Raji (cell line): ENCODE results near the gene DPP6.

ENCODE experiments used
- POLR2A ChIP-seq: IDR thresholded peaks from 2 replicates; pipeline ENCODE4 v1.6.1; 2011; ENCODE audit warnings: low read depth, low read length, control low read depth; ENCODE audit not compliant: insufficient read depth

The DPP6 gene

GRCh38 chr7:154767142-154767541, 714.9 kb downstream of the DPP6 start:
- no peak for TF ChIP-seq POLR2A

- TF ChIP-seq POLR2A: no peak
Observed at GRCh38 chr7:154767821-154768415, 715.7 kb downstream of the DPP6 start.

- no peak for TF ChIP-seq POLR2A
Observed at GRCh38 chr7:154769001-154769400, 716.8 kb downstream of the DPP6 start.

- TF ChIP-seq POLR2A: no peak
Observed at GRCh38 chr7:154769527-154769926, 717.3 kb downstream of the DPP6 start.

GRCh38 chr7:154770361-154770760, 718.2 kb downstream of the DPP6 start:
- no peak for TF ChIP-seq POLR2A

GRCh38 chr7:154770962-154771361, 718.8 kb downstream of the DPP6 start:
- TF ChIP-seq POLR2A: no peak

- no peak for TF ChIP-seq POLR2A
Observed at GRCh38 chr7:154774303-154774969, 722.2 kb downstream of the DPP6 start.

- TF ChIP-seq POLR2A: no peak
Observed at GRCh38 chr7:154775681-154776080, 723.5 kb downstream of the DPP6 start.

- no peak for TF ChIP-seq POLR2A
Observed at GRCh38 chr7:154776350-154776749, 724.2 kb downstream of the DPP6 start.

- TF ChIP-seq POLR2A: no peak
Observed at GRCh38 chr7:154777023-154777422, 724.8 kb downstream of the DPP6 start.

- no peak for TF ChIP-seq POLR2A
Observed at GRCh38 chr7:154777489-154777888, 725.3 kb downstream of the DPP6 start.

- TF ChIP-seq POLR2A: no peak
Observed at GRCh38 chr7:154777908-154778307, 725.7 kb downstream of the DPP6 start.

- TF ChIP-seq POLR2A: no peak
Observed at GRCh38 chr7:154781369-154782303, 729.4 kb downstream of the DPP6 start.

GRCh38 chr7:154783281-154783909, 731.2 kb downstream of the DPP6 start:
- no peak for TF ChIP-seq POLR2A

- TF ChIP-seq POLR2A: no peak
Observed at GRCh38 chr7:154785898-154786297, 733.7 kb downstream of the DPP6 start.
